Keratinocyte (primary cell): ENCODE results near the gene WNT9A. TPM values are rescaled to one million over a fixed set of nuclear protein-coding genes. Genes with fewer than 3 reads are reported as not detected.
A peak's percentile ranks its signal among the peaks of the same experiment; 100 is the strongest.

Source experiments
- DNase-seq: peaks from one replicate; pipeline ENCODE4 v3.0.0-alpha.2; 2011; ENCODE audit warnings: low read depth, missing footprints, low spot score
- FAIRE-seq: peaks from 2 replicates; lab custom pipeline; 2011; peaks lifted over from hg19 to GRCh38; lab: Jason Lieb, UNC
- H2AFZ ChIP-seq: 2 replicates; pipeline ENCODE4 v1.6.0; 2012; ENCODE audit warnings: low read length, control low read depth, inconsistent platforms; ENCODE audit not compliant: control insufficient read depth
- H3K27ac ChIP-seq: 2 replicates; pipeline ENCODE4 v1.5.1; 2011; ENCODE audit warnings: low read length; ENCODE audit not compliant: control insufficient read depth, insufficient read depth
- H3K27me3 ChIP-seq: 3 replicates; pipeline ENCODE4 v1.6.0; 2011; ENCODE audit warnings: low read length; ENCODE audit not compliant: control insufficient read depth, insufficient read depth; ENCODE audit errors: extremely low read depth
- H3K36me3 ChIP-seq, 2 experiments: 2 replicates in 1 of 2; 3 replicates in 1 of 2; pipeline ENCODE4 v1.5.1; 2011; ENCODE audit warnings: low read length in 2 of 2, mild to moderate bottlenecking in 1 of 2; ENCODE audit not compliant: control insufficient read depth in 2 of 2, insufficient read depth in 2 of 2; ENCODE audit errors: extremely low read depth in 1 of 2
- H3K4me1 ChIP-seq: 3 replicates; pipeline ENCODE4 v1.5.1; 2011; ENCODE audit warnings: low read length; ENCODE audit not compliant: control insufficient read depth, insufficient read depth; ENCODE audit errors: extremely low read depth
- H3K4me2 ChIP-seq: 3 replicates; pipeline ENCODE4 v1.6.0; 2011; ENCODE audit warnings: low read depth, low read length; ENCODE audit not compliant: control insufficient read depth, insufficient read depth; ENCODE audit errors: extremely low read depth
- H3K4me3 ChIP-seq, 3 experiments: fragments of 200-600 bp in 1 of 3; sonication (generic) in 1 of 3; 2 replicates in 2 of 3; 3 replicates in 1 of 3; pipeline ENCODE4 v1.5.1; 2011 to 2016; ENCODE audit warnings: low read length in 3 of 3, mild to moderate bottlenecking in 3 of 3, control low read depth in 2 of 3, inconsistent platforms in 1 of 3, low read depth in 1 of 3, mixed read lengths in 1 of 3, mixed run types in 1 of 3, moderate library complexity in 1 of 3; ENCODE audit not compliant: control insufficient read depth in 2 of 3, insufficient read depth in 2 of 3; ENCODE audit errors: extremely low read depth in 1 of 3
- H3K79me2 ChIP-seq: 2 replicates; pipeline ENCODE4 v1.6.0; 2012; ENCODE audit warnings: low read length; ENCODE audit not compliant: control insufficient read depth, insufficient read depth
- H3K9ac ChIP-seq: 3 replicates; pipeline ENCODE4 v1.6.0; 2011; ENCODE audit warnings: low read length; ENCODE audit not compliant: control insufficient read depth, insufficient read depth; ENCODE audit errors: extremely low read depth
- H3K9me1 ChIP-seq: 3 replicates; pipeline ENCODE4 v1.6.0; 2011; ENCODE audit warnings: low read length; ENCODE audit not compliant: control insufficient read depth, insufficient read depth; ENCODE audit errors: extremely low read depth
- H3K9me3 ChIP-seq: 2 replicates; pipeline ENCODE4 v1.5.1; 2012; ENCODE audit warnings: low read depth, low read length; ENCODE audit not compliant: control insufficient read depth
- H4K20me1 ChIP-seq: 3 replicates; pipeline ENCODE4 v1.6.0; 2011; ENCODE audit warnings: low read length; ENCODE audit not compliant: control insufficient read depth, insufficient read depth; ENCODE audit errors: extremely low read depth
- EZH2 ChIP-seq: IDR thresholded peaks from one replicate; pipeline ENCODE4 v1.6.1; 2012; ENCODE audit warnings: inconsistent platforms, mild to moderate bottlenecking, low read length, moderate library complexity
- dilution Hi-C: fragments of 300-500 bp; cut with MboI; formaldehyde crosslinking; loops from one replicate; pipeline ENCODE4 v1.7.0; 2020; ENCODE audit warnings: low sequenced_read_pairs; ENCODE audit not compliant: extremely low pct_ligation_motif_present
- polyA plus RNA-seq, 5 experiments: library from polyadenylated mRNA; depleted of rRNA in 3 of 5; stranded (reverse) in 3 of 5; stranded (forward) in 1 of 5; unstranded in 1 of 5; fragments of >200 nt; gene quantifications; 1 replicate in 1 of 5; 2 replicates in 3 of 5; 3 replicates in 1 of 5; pipeline versions ENCODE4 v1.2.1 to v1.2.3, GENCODE V29; 2011 to 2012; ENCODE audit warnings: missing spikeins in 2 of 5, low read depth in 1 of 5, low replicate concordance in 1 of 5
- TF ChIP-seq, protein P1 (sequence below), 3 experiments: IDR thresholded peaks in 1 of 3; conservative IDR thresholded peaks in 1 of 3; optimal IDR thresholded peaks in 1 of 3; 2 replicates in 2 of 3; 3 replicates in 1 of 3; pipeline versions ENCODE3 to v1.5.1; 2011; ENCODE audit warnings: low read length in 3 of 3, mild to moderate bottlenecking in 3 of 3, moderate library complexity in 2 of 3, control low read depth in 1 of 3, inconsistent platforms in 1 of 3; ENCODE audit not compliant: insufficient read depth in 2 of 3; ENCODE audit errors: extremely low read depth in 1 of 3

The WNT9A gene
- polyA plus RNA-seq, 1 donor (not counting 4 experiments of a cell fraction or from before 2014, with no cell fraction given) = 1.7 TPM

DNA sequence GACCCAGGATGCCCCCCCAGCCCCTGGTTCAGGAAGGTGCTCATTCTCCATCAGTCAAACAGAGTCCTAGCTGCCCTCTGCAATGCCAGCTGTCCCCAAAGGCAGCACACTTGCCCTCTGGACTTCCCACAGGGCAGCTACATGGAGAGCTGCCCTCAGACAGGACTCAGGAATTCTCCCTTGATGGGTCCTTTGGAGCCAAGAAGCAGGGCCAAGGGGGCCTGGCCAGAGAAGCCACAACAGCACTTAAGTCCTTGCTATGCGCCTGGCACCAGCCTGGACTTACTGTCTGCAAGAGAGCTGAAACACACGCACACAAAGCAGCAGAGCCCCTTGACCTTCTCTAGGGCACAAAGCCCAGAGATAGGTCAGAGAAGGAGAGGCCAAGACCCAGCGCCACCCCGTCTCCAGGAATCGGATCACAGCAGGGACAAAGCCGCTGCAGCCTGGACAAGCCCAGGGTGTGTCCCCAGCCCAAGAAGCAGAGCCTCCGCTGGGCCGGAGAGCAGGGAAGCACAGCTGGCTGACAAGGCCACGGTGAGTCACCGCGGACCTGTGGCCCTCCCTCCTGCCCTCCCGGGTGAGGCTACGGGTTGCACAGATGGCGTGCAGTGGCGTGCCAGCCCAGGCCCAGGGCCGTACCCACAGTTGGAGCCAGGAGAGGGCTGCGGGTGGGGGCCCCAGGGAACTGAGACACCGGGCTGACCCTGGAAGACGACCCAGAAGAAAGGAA lies 1.7 kb downstream of the WNT9A start:
- dilution Hi-C loops = no loop called here
- no peak for TF ChIP-seq EZH2
- TF ChIP-seq, protein P1, sequence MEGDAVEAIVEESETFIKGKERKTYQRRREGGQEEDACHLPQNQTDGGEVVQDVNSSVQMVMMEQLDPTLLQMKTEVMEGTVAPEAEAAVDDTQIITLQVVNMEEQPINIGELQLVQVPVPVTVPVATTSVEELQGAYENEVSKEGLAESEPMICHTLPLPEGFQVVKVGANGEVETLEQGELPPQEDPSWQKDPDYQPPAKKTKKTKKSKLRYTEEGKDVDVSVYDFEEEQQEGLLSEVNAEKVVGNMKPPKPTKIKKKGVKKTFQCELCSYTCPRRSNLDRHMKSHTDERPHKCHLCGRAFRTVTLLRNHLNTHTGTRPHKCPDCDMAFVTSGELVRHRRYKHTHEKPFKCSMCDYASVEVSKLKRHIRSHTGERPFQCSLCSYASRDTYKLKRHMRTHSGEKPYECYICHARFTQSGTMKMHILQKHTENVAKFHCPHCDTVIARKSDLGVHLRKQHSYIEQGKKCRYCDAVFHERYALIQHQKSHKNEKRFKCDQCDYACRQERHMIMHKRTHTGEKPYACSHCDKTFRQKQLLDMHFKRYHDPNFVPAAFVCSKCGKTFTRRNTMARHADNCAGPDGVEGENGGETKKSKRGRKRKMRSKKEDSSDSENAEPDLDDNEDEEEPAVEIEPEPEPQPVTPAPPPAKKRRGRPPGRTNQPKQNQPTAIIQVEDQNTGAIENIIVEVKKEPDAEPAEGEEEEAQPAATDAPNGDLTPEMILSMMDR (optimal IDR thresholded peaks at IDR 0.05 in 1 of 3, IDR thresholded peaks at IDR 0.05 in 1 of 3, conservative IDR thresholded peaks at IDR 0.05 in 1 of 3; ENCODE audit: extremely low read depth in 1 of 3, insufficient read depth in 2 of 3, low read length in 3 of 3) = no peak
- FAIRE-seq (peak; percentile 70), DNase-seq (peak; percentile 59)
- peaks cover 3% of the 10 kb centered on the region for H4K20me1 ChIP-seq
- H3K4me3 ChIP-seq = peak overlapping the region; percentile 36 to 72 (median 47)
- no peak overlapping the region for H3K27ac ChIP-seq
- H3K4me1 ChIP-seq = peaks cover 18% of the 10 kb centered on the region
- H3K9me1 ChIP-seq = no peaks in the 10 kb centered on the region
- H2AFZ ChIP-seq = no peak overlapping the region
- no peaks in the 10 kb centered on the region for H3K36me3 ChIP-seq
- H3K9me3 ChIP-seq = no peaks in the 10 kb centered on the region
- peak overlapping the region; percentile 81 for H3K4me2 ChIP-seq
- H3K79me2 ChIP-seq = peaks cover 7% of the 10 kb centered on the region
- H3K9ac ChIP-seq = peak overlapping the region; percentile 5
- peaks cover 11% of the 10 kb centered on the region for H3K27me3 ChIP-seq

DNA sequence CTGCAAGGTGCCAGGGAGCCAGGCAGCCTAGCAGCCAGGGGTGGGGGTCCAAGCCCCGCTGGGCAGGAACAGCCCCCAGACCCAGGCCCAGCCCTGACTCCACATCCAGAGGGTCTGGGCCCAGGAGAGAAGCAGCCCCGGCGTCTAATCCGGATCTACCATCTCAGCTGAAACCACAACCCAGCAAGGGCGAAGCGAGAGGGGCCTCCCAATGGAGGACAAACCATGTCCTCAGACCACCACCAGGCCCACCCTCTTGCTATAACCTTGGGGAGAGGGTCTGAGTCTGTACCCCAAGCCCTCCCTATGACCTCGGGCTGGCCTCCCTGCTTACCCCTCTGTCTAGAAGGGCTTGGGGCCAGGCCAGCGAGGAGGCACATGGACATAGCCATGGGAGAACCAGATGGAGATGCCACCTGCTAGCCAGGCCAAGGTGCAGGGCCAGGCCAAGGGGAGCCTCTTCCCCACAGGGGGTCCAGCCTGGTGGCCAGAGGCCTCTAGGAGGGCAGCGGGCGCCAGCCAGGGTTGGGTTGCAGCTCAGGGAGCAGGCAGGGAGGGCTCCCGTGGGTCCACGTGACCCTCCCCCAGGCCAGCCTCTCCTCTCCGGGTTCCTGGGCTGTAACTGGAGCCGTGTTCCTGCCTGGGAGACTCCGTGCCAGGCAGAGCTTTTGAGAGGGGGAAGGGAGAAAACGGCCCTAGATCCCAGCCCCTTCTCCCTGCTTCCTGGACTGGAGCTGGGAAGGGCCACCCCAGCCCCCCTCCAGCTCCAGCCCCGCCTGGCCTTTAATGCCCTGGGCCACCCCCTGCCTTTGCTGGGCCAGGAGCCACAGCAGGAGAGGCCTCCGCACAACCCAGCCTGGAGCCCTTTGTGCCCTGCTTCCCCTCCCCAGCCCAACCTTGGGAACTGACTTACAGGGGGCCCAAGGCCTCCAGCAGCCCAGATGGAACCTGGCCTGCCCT lies 2.5 kb downstream of the WNT9A start:
- TF ChIP-seq EZH2 = no peak
- TF ChIP-seq, protein P1 (optimal IDR thresholded peaks at IDR 0.05 in 1 of 3, IDR thresholded peaks at IDR 0.05 in 1 of 3, conservative IDR thresholded peaks at IDR 0.05 in 1 of 3; ENCODE audit: extremely low read depth in 1 of 3, insufficient read depth in 2 of 3, low read length in 3 of 3) = no peak
- no peak for DNase-seq
- H3K9me3 ChIP-seq = no peaks in the 10 kb centered on the region
- no peak overlapping the region for H3K9ac ChIP-seq
- H3K4me2 ChIP-seq = no peak overlapping the region
- H3K36me3 ChIP-seq = no peaks in the 10 kb centered on the region
- no peaks in the 10 kb centered on the region for H3K9me1 ChIP-seq
- peaks cover 11% of the 10 kb centered on the region for H3K27me3 ChIP-seq
- FAIRE-seq = no peak
- no peak overlapping the region for H3K27ac ChIP-seq
- H3K4me1 ChIP-seq = peaks cover 18% of the 10 kb centered on the region
- dilution Hi-C loops = no loop called here
- peaks cover 10% of the 10 kb centered on the region for H3K79me2 ChIP-seq
- no peak overlapping the region for H3K4me3 ChIP-seq
- H4K20me1 ChIP-seq = peaks cover 3% of the 10 kb centered on the region
- no peak overlapping the region for H2AFZ ChIP-seq
